Prostate gland (tissue), 2 donors: ENCODE measurements around the gene CD274.

Experiments
- POLR2A ChIP-seq: fragments of 450-650 bp; IDR thresholded peaks from one replicate; pipeline ENCODE4 v1.6.1; 2016; ENCODE audit warnings: antibody characterized with exemption, mild to moderate bottlenecking
- TF ChIP-seq, protein P1 (sequence below), 4 experiments: fragments of 200-600 bp in 2 of 4; fragments of 450-650 bp in 2 of 4; sonication (generic) in 2 of 4; IDR thresholded peaks; 1 replicate in 3 of 4; 2 replicates in 1 of 4; pipeline ENCODE4 v1.5.1; 2016 to 2019; ENCODE audit warnings: antibody characterized with exemption in 4 of 4, mild to moderate bottlenecking in 2 of 4, moderate library complexity in 2 of 4

- TF ChIP-seq, protein P1, sequence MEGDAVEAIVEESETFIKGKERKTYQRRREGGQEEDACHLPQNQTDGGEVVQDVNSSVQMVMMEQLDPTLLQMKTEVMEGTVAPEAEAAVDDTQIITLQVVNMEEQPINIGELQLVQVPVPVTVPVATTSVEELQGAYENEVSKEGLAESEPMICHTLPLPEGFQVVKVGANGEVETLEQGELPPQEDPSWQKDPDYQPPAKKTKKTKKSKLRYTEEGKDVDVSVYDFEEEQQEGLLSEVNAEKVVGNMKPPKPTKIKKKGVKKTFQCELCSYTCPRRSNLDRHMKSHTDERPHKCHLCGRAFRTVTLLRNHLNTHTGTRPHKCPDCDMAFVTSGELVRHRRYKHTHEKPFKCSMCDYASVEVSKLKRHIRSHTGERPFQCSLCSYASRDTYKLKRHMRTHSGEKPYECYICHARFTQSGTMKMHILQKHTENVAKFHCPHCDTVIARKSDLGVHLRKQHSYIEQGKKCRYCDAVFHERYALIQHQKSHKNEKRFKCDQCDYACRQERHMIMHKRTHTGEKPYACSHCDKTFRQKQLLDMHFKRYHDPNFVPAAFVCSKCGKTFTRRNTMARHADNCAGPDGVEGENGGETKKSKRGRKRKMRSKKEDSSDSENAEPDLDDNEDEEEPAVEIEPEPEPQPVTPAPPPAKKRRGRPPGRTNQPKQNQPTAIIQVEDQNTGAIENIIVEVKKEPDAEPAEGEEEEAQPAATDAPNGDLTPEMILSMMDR (IDR thresholded peaks at IDR 0.05), result no peak
- no peak for TF ChIP-seq POLR2A
Observed at GRCh38 chr9:5510360-5510931, 60.1 kb downstream of the CD274 start, which contains the start of gene PDCD1LG2.
